Bronchial epithelial cell (primary cell): ENCODE results near the gene CTAGE9. TPM values are rescaled to one million over a fixed set of nuclear protein-coding genes. Genes with fewer than 3 reads are reported as not detected.

Source experiments
- DNase-seq: peaks from one replicate; pipeline ENCODE4 v3.0.0-alpha.2; 2010; ENCODE audit warnings: low read depth
- FAIRE-seq: peaks from 2 replicates; lab custom pipeline; 2011; peaks lifted over from hg19 to GRCh38; lab: Jason Lieb, UNC
- H3K27me3 ChIP-seq: 2 replicates; pipeline ENCODE4 v1.5.1; 2011; ENCODE audit warnings: low read length; ENCODE audit not compliant: control insufficient read depth, insufficient read depth
- H3K36me3 ChIP-seq: 2 replicates; pipeline ENCODE4 v1.5.1; 2011; ENCODE audit warnings: low read length; ENCODE audit not compliant: control insufficient read depth, insufficient read depth
- H3K4me3 ChIP-seq: 2 replicates; pipeline ENCODE4 v1.5.1; 2011; ENCODE audit warnings: mild to moderate bottlenecking, low read depth, low read length, control low read depth
- total RNA-seq: library from RNA; depleted of rRNA; stranded (reverse); fragments of >200 nt; gene quantifications from 2 replicates; pipeline ENCODE4 v1.2.1, GENCODE V29; 2014
- TF ChIP-seq, protein P1 (sequence below): IDR thresholded peaks from 2 replicates; pipeline ENCODE4 v1.5.1; 2011; ENCODE audit warnings: mild to moderate bottlenecking, moderate library complexity, low read length, control low read depth, inconsistent platforms; ENCODE audit not compliant: insufficient read depth, severe bottlenecking

The CTAGE9 gene
- total RNA-seq, 1 donor from 2014 or later, result not detected

DNA sequence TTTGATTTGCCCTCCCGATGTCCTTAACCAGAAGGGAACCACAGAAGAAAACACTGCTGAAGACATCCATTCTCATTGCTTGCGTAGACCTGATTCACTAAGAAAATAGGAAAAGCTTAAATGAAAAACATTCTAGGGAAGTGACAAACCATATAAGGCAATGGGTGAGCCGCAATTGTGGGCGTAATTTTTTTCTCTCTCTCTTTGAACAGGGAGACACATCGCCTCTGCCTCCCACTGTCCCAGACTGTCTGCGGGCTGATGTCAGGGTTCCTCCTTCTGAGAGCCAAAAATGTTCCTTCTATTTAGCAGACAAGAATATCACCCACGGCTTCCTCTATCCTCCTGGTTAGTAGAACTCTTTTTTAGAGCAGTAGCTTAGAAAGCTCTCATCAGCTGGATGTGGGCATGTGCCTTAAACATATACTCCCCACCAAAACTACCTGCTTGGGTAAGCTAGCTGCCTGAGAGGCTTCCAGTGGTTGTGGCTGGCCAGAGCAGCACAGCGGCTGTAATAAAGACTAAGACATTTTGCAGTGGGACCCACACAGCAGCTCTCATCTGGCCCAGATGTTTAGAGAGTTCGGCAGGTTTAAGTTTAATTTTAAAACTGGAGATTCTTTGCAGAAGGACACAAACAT is 22.7 kb upstream of the CTAGE9 start:
- FAIRE-seq (no peak), DNase-seq (no peak)
- Histone ChIP-seq H3K36me3 (no peaks in the 10 kb centered on the region), H3K27me3 (no peaks in the 10 kb centered on the region), H3K4me3 (no peak overlapping the region)
- TF ChIP-seq, protein P1, sequence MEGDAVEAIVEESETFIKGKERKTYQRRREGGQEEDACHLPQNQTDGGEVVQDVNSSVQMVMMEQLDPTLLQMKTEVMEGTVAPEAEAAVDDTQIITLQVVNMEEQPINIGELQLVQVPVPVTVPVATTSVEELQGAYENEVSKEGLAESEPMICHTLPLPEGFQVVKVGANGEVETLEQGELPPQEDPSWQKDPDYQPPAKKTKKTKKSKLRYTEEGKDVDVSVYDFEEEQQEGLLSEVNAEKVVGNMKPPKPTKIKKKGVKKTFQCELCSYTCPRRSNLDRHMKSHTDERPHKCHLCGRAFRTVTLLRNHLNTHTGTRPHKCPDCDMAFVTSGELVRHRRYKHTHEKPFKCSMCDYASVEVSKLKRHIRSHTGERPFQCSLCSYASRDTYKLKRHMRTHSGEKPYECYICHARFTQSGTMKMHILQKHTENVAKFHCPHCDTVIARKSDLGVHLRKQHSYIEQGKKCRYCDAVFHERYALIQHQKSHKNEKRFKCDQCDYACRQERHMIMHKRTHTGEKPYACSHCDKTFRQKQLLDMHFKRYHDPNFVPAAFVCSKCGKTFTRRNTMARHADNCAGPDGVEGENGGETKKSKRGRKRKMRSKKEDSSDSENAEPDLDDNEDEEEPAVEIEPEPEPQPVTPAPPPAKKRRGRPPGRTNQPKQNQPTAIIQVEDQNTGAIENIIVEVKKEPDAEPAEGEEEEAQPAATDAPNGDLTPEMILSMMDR, result no peak

DNA sequence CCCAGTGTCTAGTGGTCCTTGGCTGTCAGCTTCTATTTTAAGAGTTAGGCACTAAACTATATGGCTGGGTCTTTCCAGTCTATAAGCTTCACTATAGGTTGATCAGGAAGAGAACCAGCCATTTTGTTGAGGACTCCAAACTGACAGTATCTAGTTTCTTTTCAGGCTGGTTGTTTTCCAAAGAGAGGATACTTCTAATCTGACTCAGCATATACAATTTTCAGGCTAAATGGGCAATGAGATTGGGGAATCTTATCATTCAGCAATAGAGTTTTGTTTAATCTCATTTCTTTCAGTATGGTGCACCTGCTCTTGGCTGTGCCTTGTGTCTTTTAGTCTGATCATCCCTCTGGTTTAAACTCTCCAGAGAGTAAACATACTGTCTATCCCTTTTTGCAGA is 20.4 kb upstream of the CTAGE9 start:
- DNase-seq, result no peak
- TF ChIP-seq, protein P1, result no peak
- Histone ChIP-seq H3K36me3 (no peaks in the 10 kb centered on the region), H3K27me3 (no peaks in the 10 kb centered on the region), H3K4me3 (no peak overlapping the region)
- FAIRE-seq, result no peak

DNA sequence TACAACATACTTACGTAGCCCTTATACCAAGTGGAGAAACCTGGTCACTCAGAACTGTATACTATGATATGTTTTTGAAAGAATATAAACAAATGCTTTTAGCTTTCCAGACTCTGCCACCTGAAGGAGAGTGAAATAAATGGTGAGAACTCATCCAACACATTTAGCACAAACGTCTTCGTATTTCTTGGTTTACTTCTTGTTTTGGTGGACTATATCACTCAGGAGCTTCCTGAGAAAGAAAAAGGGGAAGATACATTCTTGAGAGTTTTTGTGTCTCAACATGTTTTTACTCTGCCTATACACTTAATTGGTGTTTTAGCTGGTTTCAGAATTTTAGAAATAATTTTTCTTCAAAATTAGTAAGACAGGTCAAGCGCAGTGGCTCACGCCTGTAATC is 19.4 kb upstream of the CTAGE9 start:
- no peak overlapping the region for H3K4me3 ChIP-seq
- TF ChIP-seq, protein P1, result no peak
- FAIRE-seq (no peak), DNase-seq (no peak)
- H3K27me3 ChIP-seq, result no peaks in the 10 kb centered on the region
- H3K36me3 ChIP-seq, result no peaks in the 10 kb centered on the region

DNA sequence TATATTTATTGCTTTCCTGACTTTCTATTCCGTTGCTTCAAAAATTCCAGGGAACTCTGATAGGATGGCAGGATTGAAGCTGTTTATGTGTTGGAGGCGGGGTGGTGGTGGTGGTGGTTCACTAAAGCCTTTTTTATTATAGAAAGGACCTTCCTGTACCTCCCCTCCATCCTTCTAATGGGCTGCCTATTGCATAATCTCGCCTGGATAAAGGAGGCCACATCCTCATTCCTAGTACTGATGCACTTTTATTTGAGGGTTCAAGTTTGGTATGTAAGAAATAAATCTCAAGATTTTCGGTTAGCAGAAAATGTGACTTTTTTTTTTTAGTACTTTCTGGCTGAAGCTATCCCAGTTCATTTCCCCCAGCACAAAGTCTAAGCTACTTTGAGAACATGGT is 18.7 kb upstream of the CTAGE9 start:
- TF ChIP-seq, protein P1, result no peak
- no peak for FAIRE-seq
- Histone ChIP-seq H3K27me3 (no peaks in the 10 kb centered on the region), H3K4me3 (no peak overlapping the region), H3K36me3 (no peaks in the 10 kb centered on the region)
- no peak for DNase-seq

DNA sequence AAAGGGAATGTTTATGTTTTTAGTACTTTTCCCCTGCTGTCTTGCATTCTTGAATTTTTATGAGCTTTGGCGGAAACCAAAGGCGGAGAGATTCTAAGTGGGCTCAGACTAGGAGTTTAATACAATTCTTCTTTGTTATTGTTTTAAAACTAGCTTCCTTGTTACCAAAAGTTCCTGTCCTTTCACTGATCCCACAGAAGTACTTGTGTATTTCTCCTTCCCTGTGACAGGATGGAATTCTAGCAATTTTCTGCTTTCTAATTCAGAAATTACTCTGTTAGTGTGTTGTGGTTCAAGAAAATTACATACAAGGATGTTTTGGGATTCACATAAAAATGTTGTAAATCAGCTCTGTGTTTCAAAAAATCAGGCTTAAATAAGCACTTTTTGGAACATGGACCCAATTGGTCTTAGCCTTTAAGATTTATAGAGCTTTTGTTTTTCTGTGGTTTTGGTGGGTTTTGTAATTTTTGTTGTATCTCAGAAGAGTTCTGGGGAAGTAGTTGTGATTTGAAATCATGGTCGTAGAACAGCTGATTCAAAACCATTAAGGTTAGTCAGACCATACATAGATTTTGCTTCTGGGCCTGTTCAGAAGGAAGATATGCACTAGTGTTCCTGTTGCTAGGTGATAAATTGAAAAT is 17.6 kb upstream of the CTAGE9 start:
- H3K27me3 ChIP-seq, result peaks cover under 1% of the 10 kb centered on the region
- H3K36me3 ChIP-seq, result no peaks in the 10 kb centered on the region
- DNase-seq (no peak), FAIRE-seq (no peak)
- TF ChIP-seq, protein P1, result no peak
- H3K4me3 ChIP-seq, result no peak overlapping the region
